HEK293 (cell line): Measurements from ENCODE around the gene SLC35E1.

Experiments used
- ZNF530 ChIP-seq: fragments of 450-650 bp; formaldehyde crosslinking; IDR thresholded peaks from 2 replicates; pipeline ENCODE4 v1.5.1; 2016; ENCODE audit warnings: low read depth, missing biosample characterization, missing genetic modification characterization
- TF ChIP-seq, protein P1 (sequence below): fragments of 450-650 bp; formaldehyde crosslinking; IDR thresholded peaks from 2 replicates; pipeline ENCODE4 v1.5.1; 2016; ENCODE audit warnings: missing biosample characterization, missing genetic modification characterization

DNA sequence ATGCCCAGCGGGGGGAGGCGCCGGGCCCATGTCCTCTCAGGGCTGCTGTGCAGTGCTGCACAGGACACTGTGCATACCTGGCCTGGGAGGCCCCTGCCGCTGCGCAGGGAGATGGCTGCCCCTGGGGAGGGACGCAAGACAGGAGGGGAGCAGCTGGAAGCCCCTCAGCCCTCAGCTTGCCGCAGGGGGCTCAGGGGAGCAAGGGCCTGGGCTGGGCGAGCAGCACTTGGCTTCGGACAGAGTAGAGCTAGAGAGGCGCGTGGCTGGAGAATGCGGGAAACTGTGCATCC lies 40.9 kb downstream of the SLC35E1 start:
- no peak for TF ChIP-seq ZNF530
- TF ChIP-seq, protein P1, sequence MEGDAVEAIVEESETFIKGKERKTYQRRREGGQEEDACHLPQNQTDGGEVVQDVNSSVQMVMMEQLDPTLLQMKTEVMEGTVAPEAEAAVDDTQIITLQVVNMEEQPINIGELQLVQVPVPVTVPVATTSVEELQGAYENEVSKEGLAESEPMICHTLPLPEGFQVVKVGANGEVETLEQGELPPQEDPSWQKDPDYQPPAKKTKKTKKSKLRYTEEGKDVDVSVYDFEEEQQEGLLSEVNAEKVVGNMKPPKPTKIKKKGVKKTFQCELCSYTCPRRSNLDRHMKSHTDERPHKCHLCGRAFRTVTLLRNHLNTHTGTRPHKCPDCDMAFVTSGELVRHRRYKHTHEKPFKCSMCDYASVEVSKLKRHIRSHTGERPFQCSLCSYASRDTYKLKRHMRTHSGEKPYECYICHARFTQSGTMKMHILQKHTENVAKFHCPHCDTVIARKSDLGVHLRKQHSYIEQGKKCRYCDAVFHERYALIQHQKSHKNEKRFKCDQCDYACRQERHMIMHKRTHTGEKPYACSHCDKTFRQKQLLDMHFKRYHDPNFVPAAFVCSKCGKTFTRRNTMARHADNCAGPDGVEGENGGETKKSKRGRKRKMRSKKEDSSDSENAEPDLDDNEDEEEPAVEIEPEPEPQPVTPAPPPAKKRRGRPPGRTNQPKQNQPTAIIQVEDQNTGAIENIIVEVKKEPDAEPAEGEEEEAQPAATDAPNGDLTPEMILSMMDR (tag by site-specific recombination): no peak
